GM06990 (cell line): ENCODE measurements around the gene SNRPA1.
A peak's percentile ranks its signal among the peaks of the same experiment; 100 is the strongest.

ENCODE experiments used
- DNase-seq: peaks from one replicate; pipeline ENCODE4 v3.0.0-alpha.2; 2011; ENCODE audit not compliant: insufficient read length; ENCODE audit errors: extremely low read depth
- H3K27me3 ChIP-seq: replicated peaks from 2 replicates; pipeline ENCODE4 v1.6.0; 2011; ENCODE audit warnings: low read length; ENCODE audit not compliant: control insufficient read depth, insufficient read depth
- H3K36me3 ChIP-seq: 2 replicates; pipeline ENCODE4 v1.5.1; 2011; ENCODE audit warnings: low read length; ENCODE audit not compliant: control insufficient read depth, insufficient read depth
- H3K4me3 ChIP-seq: replicated peaks from 2 replicates; pipeline ENCODE4 v1.5.1; 2011; ENCODE audit warnings: low read depth, mild to moderate bottlenecking, control low read depth, low read length
- CTCF ChIP-seq: IDR thresholded peaks from 2 replicates; pipeline ENCODE4 v1.5.1; 2011; ENCODE audit warnings: low read length, control low read depth, mild to moderate bottlenecking, inconsistent platforms; ENCODE audit not compliant: insufficient read depth, poor library complexity, severe bottlenecking

Gene SNRPA1

GRCh38 chr15:101255615-101256241, 39.3 kb downstream of the SNRPA1 start:
- no peaks in the 10 kb centered on the region for H3K36me3 ChIP-seq
- DNase-seq, result no peak

GRCh38 chr15:101255051-101255395, 40.0 kb downstream of the SNRPA1 start:
- Histone ChIP-seq H3K27me3 (no peaks in the 10 kb centered on the region), H3K36me3 (no peaks in the 10 kb centered on the region), H3K4me3 (no peak overlapping the region)
- no peak for DNase-seq
- no peak for TF ChIP-seq CTCF

More at GRCh38 chr15:101255615-101256241, 39.3 kb downstream of the SNRPA1 start:
- no peaks in the 10 kb centered on the region for H3K27me3 ChIP-seq
- H3K4me3 ChIP-seq, result no peak overlapping the region
- no peak for TF ChIP-seq CTCF

GRCh38 chr15:101254157-101255050, 40.6 kb downstream of the SNRPA1 start:
- DNase-seq, result no peak
- Histone ChIP-seq H3K4me3 (no peak overlapping the region), H3K36me3 (no peaks in the 10 kb centered on the region), H3K27me3 (no peaks in the 10 kb centered on the region)
- TF ChIP-seq CTCF, result no peak

- H3K36me3 ChIP-seq, result no peaks in the 10 kb centered on the region
- TF ChIP-seq CTCF, result no peak
- no peaks in the 10 kb centered on the region for H3K27me3 ChIP-seq
- DNase-seq, result no peak
- H3K4me3 ChIP-seq, result peak overlapping the region; percentile 82
Measured at GRCh38 chr15:101252836-101253235, 42.2 kb downstream of the SNRPA1 start.

- Histone ChIP-seq H3K4me3 (peak within 1 kb of the TSS; percentile 82), H3K27me3 (no peaks in the 10 kb centered on the region), H3K36me3 (no peaks in the 10 kb centered on the region)
- TF ChIP-seq CTCF, result peak; percentile 14
- DNase-seq, result peak; percentile 95
Measured at GRCh38 chr15:101251830-101252820, 42.9 kb downstream of the SNRPA1 start, which contains the start of gene CHSY1. Gene CHSY1, minus strand, starts transcription at chr15:101252048. Its CDS starts 592 bp downstream, at chr15:101251456.
